ENCODE results near the gene DRD1.

DRD1 gene

DNA sequence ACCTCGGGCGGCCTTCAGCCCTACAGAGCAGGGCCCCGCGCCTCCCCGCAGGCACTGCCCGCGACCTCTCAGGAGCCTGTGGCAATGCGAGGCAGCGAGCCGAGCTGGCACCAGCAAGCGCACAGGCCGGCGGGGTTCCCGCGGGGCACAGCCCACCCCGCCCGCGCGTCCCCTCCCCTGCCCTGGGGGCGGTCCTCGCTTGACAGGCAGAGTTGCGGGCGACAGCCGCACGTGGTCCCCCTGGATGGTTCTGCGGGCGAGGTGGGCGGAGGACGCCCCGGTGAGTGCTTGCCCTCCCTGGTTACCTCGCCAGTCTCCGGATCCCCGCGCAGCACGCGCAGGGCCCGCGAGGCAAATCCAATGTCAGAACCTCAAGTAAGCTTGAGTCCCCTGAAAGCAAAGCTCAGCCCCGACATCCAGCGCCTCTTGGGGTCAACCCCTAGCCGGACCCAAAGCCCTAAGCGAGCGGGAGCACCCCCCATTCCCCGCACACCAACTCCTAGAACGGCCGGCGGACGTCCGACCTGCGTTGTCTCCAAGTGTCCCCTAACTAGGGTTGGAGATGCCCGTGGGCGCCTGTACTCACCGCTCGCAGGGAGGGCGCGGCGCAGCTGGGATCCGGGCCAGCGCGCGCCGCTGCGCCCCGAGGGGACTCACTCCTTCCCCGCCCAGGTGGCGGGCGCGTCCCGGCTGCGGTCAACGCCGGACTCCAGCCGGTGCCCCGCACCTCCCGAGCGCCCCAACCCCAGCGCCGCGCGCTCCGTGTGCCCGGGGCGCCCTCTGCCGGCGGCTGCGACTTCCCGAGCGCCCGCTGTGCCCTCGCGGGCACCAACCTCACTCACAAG is at the start of gene DRD1:
DRD1 (minus strand) TSS at position 123 of the 845 bp plus-strand sequence. CDS start 1,083 bp downstream, outside the sequence.
- peak; percentile 16 to 51 (median 28) for DNase-seq (ENCODE audit: low read depth in 3 of 3)

DNA sequence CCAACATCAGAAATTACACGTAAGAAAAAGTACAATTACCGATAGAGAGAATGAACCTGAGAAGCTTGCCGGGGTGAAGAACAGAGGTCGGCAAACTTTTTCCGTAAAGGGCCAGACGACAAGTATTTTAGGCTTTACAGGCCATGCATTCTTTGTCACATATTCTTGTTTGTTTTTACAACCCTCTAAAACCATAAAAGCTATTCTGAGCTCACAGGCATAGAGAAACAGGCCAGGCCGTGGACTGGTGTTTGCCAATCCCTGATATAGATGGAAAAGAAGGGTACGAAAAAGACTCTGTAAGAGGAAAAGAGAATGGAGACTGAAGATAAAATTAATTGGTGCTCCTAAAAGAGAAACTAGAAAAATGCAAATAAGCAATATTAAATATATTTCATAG is 49.7 kb upstream of the DRD1 start:
- no peak for DNase-seq (ENCODE audit: low read depth in 3 of 3)

DNA sequence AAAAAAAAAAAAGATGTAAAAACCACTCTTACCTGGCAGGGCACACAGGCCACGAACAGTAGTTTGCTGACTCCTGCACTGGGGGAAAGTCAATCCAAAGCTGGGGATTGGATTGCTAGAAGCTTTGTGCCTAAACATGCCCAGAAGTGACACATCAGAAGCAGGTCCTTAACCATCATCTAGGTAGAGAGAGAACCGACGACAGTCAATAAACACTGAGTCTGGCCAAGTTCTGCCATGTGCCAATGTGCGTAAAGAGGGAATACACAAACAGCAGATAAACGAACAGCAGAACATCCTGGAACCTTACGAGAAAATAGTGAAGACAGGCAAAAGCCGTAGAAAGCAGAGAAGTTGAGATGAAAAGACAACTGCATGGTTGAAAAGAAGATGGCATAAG is 49.3 kb upstream of the DRD1 start:
- DNase-seq (ENCODE audit: low read depth in 3 of 3) = no peak

DNA sequence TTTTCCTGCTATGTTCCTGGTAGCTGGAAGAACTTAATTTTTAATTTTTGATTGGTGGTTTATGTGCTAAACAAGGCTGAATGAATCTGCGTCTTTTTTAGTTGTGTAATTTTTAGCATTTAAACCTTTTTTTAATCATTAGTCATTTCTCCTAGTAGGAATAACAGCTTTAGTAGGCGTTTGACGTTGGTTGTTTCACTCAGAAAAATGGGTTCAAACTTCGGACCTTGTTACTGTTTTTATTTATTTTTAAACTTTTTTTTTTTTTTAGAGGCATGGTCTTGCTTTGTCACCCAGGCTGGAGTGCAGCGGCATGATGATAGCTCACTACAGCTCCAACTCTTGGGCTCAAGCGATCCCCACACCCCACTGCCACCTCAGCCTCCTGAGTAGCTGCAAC is 47.2 kb upstream of the DRD1 start:
- DNase-seq (ENCODE audit: low read depth in 3 of 3) = no peak

DNA sequence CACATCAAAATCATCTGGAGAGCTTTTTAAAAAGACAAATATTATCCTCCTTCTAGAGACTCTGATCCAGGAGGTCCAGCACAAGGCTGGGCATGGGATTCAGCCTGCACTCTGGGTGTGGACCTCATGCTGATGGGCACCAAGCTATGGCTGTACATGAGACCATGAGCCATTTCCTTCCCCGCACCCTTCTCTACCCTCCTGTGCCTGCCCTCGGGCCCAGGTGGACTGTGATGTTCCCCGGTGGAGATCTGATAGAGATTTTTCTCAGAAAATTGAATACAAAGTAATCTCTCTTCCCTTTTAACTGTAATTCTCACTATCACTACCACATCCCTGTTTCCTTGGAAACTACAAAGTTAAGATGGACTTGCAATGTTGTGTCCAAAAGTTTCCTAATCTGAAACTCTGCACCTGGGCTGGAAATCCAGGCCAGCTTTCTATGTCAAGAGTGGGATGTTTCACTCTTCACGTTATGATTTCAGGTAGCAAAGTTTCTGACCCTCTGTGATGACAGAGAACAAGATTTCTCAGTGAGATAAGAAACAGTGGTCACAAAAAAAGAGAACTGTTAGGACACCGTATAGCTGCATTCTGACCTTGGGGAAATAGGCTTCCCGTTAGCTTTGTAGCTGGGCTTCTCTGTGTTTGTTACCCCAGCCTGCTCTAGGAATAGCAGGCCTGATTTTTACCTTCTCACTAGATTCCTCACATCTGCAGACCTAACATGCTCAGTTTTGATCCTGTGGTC is 45.9 kb upstream of the DRD1 start:
- no peak for DNase-seq (ENCODE audit: low read depth in 3 of 3)

DNA sequence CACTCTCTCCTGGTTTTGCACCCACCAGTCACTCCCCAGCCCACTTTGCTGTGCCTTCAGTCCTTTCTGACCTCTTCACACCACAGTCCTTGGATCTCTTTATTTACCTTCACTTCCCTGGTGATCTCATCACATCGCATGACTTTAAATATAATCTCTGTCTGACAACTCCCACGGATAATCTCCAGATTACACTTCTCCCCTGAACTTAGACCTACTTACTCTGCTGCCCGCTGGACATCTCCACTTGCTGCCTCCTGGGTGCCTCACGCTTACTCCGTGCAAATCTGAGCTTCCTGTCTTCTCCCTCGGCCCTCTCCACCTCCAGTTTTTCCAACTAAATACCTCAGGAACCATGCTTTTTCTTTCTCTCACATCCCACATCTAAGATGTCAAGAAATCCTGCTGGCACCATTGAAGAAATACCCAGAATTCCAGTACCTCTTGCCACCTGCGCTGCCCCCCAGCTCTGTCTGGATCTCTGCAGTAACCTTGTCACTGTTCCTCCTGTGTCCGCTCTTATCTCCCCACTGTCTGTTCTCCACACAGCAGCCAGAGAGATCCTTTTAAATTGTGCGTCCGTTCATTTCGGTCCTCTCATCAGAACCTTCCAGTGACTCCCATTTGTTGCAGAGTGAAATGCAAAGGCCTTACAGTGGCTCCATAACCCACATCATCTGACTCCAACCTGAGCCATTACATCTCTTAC is 43.7 kb upstream of the DRD1 start:
- no peak for DNase-seq (ENCODE audit: low read depth in 3 of 3)

DNA sequence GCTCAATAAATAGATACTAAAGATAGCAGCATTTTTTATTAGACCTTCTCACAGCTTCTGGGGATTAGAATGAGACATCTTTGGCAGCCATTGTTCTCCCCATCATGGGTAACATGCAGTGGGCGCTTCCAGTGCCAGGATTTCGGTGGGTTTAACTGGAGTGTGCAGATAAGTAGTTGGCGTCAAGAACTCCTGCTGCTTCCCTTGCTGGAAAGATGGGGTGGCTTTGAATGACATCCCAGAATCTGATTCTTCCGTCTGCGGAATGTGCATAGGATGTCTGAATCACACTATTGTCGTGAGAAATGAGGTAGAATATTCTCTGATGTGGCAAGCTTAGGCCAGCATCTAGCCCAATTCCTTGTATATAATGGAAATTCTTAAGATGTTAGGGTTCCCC is 41.6 kb upstream of the DRD1 start:
- DNase-seq (ENCODE audit: low read depth in 3 of 3) = no peak

DNA sequence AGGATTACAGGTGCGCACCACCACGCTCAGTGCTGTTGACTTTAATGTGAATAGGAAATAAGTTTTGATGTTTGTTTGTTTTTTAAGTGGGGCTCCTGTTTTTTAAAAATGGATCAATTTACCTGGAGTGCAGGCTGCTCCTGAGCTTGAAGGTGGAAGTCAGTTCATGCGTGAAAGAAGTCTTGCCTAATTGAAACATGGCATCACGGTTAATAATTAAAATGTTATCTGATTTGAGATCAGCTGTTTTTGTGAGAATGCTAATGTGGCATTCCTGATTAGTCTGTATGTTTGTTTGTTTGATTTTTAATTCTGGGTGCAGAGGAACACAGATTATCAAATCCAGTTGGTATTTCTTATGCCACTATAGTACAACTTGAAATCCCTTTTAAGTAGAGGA is 40.8 kb upstream of the DRD1 start:
- DNase-seq (ENCODE audit: low read depth in 3 of 3) = no peak

DNA sequence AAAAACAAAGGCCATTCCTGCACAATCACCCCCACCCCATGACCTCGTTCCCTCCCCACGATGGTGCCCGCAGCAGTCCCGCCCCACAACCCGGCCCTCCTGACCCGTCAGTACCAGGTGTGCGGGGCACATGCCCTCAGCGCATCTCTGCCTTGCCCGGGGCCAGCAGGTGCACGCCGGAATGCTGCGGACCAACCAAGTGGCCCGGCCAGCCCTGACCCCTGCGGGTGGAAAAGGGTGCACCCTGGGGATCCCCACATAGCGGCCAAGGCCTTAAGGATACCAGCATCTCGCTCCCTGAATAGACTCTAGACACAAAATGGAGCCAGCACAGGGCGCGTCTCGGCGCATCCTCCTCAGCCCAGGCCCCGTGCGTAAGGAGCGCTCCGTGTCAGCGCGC is 40.3 kb upstream of the DRD1 start:
- no peak for DNase-seq (ENCODE audit: low read depth in 3 of 3)

DNA sequence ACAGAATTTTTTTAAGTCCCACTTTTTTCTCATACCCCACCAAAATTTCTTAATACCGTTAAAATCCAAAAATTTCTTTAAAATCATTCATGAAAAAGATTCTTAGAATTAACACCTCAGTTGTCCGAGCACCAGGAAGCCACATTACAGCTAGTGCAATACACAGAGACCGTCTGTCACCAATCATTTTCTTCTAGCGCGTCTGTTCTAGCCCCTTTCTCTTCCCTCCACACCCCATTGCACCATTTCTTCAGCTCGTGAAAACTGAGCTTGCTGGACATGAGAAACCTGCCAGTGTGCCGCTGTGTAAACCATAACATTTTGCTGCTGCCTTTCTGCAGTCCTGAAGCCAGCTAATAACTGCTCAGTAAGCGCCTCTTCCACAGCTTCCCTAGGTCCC is 39.4 kb upstream of the DRD1 start:
- DNase-seq (ENCODE audit: low read depth in 3 of 3) = no peak

DNA sequence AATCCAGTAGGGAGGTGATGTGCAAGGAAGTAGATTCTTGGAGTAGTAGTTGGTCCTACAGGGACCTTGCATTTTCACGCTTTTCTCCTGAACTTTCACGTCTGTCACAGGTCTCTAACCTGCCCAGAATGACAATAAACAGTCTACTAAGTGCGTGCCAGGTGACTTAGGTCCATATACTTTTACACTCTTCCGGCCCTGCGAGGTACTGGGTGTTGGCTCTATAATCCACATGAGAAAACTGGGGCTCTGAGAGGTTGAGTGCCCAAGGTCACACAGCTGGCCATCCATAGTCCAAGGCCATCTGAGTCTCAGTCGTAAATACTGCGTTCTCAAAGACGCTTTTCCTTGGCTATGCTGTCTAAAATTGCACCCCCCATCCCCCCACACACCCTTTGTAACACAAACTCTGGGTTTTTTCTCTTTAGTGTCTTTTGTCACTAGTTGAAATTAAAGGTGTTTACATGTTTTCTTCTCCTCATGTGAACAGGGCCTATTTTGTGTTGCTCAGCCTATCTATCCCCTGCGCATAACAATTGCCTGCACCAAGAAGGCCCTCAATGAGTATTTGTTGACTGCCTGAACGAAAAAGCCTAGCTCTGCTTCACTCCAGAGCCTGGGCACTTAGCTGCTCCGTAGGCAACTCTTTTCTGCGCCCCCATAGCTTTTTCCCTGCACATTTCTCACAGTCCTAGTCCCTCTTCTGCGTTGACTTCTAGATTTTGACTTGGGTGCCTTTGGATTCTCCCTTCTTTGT is 35.3 kb upstream of the DRD1 start:
- no peak for DNase-seq (ENCODE audit: low read depth in 3 of 3)

DNA sequence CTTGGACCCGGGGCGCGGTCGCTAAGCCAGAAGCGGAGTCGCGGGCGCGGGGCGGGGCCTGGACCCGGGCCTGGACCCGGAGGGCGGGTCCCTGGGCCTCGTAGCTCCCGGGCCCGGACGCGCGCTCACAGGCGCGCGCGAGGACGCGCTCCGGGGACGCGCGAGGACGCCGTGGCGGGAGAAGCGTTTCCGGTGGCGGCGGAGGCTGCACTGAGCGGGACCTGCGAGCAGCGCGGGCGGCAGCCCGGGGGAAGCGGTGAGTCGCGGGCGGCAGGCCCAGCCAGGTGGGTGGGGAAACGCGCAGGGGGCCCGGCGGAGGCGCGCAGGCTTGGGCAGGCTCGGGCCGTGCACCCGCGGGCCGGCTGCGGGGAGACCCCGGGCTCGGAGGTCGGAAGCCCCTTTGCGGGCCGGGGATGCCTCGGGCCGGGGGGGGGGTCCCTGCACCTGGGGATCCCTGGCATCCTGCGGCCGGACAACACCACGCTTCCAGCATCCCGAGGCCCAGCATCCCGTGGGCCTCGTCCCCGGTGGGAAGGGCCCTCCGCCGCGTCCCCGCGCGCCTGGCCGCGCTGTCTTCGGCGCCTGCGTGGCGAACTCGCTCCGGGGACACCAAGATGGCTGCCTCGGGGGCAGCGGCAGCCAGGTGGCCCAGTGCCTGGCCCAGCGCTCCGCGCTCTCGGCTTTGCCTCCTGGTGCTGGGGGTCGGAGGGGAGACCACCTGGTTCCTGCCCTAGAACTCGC is 34.6 kb upstream of the DRD1 start, which contains the start of gene SFXN1:
SFXN1 (plus strand) TSS at position 177 of the 741 bp plus-strand sequence. CDS start 13,544 bp downstream, outside the sequence.
- DNase-seq (ENCODE audit: low read depth in 3 of 3) = peak; percentile 66 to 76 (median 69)

DNA sequence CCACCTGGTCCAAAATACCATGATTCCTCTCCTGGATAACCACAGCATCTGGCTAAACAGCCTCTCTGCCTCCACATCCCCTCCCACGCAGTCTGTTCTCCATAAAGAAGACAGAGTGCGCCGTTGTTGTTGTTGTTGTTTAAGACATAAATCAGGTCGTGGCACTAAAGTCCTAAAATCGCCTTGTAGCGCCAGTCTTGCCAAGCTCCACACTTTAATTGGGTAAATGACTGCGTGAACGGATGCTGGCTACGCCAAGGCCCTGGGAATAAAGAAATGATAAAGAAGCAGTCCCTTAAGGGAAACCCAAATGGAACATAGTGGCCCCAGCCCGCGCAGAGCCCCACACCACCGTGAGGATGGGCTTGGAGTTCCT is 34.0 kb upstream of the DRD1 start:
- DNase-seq (ENCODE audit: low read depth in 3 of 3) = no peak

DNA sequence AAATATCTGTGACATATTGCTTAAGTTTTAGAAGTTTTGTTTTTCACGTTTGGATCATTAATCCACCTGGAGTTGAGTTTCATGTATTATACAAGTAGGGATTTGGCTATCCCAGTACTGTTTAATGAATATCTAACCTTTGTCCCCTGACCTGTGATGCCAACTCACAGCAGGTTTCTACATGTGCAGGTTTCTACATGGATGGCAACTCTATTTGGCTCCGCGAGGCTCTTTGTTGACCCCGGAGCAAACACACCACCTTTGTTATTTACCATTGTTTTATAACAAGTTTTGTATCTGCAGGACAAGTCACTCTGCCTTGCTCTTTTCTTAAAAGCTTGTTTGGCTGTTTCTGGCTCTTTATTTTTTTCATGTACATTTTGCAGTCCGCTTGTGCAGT is 33.5 kb upstream of the DRD1 start:
- DNase-seq (ENCODE audit: low read depth in 3 of 3) = no peak

DNA sequence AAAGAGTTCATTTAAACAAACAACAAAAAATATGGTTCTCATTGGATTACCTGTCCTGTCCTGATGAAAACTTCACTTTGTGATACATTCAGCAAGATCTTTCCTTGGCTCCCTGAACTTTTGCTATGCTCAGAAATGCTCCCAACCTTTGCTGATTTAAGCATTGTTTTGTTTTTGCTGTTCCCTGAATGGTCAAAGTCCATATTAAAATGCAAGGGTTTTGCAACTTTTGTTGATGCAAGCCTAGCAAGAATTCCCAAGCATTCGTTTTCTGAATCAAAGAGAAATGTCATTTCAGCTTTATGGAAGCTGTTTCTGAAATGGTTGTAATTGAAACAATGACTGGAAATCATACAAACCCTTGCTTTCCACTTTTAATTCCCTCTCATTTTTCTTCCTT is 31.3 kb upstream of the DRD1 start:
- DNase-seq (ENCODE audit: low read depth in 3 of 3) = no peak

DNA sequence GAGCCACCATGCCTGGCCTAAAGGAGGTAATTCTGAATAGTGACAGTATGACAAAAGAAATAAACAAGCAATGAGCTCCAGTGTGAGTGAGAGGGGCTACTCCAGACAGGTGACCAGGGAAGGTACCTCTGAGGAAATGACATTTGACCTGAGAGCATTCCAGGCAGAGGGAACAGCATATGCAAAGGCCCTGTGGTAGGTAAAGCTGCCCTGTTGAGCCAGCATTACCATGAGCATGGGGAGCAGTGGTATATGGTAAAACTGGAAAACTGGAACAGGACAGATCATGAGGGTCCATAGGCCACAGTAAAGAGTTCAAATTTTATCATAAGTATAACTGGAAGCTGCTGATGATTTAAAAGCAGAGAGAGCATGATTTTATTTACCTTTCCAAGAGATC is 28.4 kb upstream of the DRD1 start:
- DNase-seq (ENCODE audit: low read depth in 3 of 3) = no peak

DNA sequence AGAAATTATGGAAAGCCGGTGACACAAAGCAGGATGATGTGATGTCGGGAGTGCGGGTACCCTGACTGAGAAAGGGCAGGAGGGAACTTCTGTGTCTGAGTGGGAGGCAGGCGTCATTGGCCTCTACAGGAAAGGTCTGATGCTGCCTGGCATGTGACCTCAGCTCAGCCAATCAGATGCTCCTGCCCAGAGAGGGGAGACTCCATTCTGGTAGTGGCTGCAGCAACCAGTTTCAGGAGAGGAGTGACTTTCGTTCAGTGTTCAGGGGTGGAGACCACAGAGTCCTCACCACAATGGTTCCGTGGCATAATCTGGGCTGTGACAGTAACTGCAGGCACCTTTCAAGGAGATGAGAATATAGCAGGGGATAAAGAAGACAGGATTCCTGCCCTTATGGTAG is 27.6 kb upstream of the DRD1 start:
- no peak for DNase-seq (ENCODE audit: low read depth in 3 of 3)

DNA sequence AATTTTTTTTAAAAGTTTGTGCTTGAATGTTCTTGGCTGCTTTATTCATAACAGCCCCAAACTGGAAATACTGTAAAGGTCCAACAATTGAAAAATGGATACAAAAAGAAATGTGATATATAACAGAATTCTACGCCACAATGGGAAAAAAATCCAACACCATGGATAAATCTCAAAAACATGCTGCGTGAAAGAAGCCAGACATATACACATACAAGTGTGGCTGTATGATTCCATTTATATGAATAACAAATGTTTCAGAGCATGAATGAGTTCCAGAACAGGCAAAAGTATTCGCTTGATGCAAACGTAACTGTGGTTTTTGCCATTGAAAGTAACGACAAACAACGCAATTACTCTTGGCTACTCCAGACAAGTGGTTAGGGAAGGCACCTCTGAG is 27.2 kb upstream of the DRD1 start:
- no peak for DNase-seq (ENCODE audit: low read depth in 3 of 3)

DNA sequence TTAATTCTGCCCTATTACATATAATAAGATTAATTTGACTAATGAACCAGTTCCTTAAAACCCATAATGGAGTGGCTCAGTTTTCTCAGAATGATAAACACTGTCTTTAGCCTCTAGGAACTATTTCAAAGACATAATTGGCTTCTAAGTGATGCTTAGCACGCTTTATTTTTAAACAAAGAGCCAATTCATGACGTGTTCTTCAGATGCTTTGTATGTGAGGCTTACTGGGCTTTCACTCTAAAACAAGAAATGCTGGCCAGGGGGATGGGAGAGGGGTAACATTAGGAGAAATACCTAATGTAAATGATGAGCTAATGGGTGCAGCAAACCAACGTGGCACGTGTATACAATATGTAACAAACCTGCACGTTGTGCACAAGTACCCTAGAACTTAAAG is 26.8 kb upstream of the DRD1 start:
- no peak for DNase-seq (ENCODE audit: low read depth in 3 of 3)

DNA sequence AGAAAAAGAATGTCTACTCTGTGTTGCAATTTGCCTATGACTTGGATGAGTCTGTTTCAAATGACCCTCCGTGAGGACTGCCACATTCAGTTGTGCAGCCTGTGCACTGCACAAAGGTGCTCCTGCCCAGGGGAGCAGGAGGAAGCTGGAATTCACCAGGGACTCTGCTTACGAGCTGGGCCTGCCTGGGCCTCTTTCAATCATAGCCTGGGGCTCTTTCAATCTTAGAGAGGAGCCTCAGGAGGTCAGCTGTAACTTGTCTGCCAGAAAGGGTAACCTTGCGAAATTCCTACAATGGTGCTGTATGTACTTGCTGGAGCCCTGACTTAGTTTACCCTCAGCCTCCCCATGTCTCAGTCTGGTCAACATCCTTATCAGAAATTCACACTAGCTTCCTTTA is 25.9 kb upstream of the DRD1 start:
- no peak for DNase-seq (ENCODE audit: low read depth in 3 of 3)

DNA sequence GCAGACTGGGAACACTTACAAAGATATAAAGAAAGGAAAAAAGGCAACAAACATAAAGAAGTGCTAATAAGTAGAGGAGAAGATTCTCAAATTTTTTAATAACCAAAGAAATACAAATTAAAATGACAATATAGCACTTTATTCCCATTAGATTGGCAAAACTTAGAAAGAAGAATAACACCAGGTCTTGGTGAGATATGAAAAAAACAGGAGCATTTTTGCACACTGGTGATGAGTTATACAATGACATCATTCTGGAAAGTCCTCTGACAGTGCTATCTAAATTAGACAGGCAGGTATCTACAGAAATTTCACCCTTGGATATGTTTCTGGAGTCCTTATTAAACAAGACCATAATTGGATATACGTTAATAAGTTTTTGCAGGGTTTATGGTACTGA is 24.9 kb upstream of the DRD1 start:
- no peak for DNase-seq (ENCODE audit: low read depth in 3 of 3)

Data from stimulated activated CD4-positive, alpha-beta T cell treated with anti-CD3 and anti-CD28 coated beads, TNF-alpha, amount 100 ng/mL, for 4 hours (primary cell).